HG03066 (cell line): ENCODE results near the gene UBR1.
A peak's percentile ranks its signal among the peaks of the same experiment; 100 is the strongest.
"Not testable (repeated sequence)": the region's sequence is repeated elsewhere in the genome, so short reads cannot be mapped to it uniquely, and the experiment has no call there.

ENCODE experiments used
- ATAC-seq: cut with Tn5 transposase; IDR thresholded peaks from one replicate; pipeline ENCODE4 v1.9.1; 2021; ENCODE audit warnings: low read depth; ENCODE audit not compliant: unreplicated experiment

Gene UBR1

DNA sequence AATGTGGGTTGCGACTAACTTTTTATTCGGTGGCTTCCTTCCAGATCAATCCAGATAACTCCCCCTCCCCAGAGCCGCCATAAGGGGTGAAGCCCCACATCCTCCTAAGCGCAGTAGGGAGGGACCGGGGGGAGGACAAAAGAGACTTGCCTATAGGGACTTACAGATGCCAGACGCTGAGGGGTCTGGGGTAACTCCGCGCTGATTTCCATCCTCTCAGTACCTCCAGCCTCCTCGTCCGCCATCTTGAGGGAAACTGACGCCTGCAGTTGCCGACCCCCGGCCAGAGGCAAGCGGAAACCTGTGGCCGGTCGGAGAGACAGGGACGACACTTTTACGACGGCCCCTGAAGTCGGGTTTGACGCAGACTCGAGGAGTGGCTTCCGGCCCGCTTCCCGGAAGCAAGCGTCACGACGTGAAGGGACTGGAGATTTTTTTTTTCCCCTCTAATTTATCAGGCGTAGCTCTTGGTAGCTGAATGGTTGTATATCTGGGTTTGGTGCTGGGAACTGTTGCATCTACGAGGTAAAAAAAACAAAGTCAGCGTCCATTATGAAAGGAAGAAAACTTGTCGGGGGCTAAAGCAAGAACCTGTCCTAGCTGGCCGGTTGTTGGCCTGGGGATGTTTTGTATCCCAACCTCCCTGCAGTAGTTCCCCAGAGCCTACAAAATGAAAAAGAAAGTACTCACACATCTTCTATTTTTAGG, at the start of gene UBR1:
UBR1 (minus strand) TSS at position 261 of the 708 bp plus-strand sequence; CDS start at position 245, 16 bp downstream.
- peak; percentile 76 for ATAC-seq

DNA sequence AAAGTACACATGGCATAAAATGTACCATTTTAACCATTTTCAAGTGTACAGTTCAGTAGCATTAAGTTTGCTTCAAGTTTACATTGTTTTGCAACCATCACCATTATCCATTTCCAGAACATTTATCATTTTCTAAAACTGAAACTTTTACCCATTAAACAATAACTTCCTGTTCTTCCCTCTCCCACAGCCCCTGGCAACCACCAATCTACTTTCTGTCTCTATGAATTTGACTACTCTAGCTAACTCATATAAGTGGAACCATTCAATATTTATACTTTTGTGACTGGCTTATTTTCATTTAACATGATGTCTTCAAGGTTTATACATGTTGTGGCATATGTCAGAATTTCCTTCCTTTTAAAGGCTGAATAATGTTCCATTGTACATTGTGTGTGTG, 47.4 kb upstream of the UBR1 start:
- no peak for ATAC-seq

- no peak for ATAC-seq
Observed at GRCh38 chr15:43151688-43152087, 45.9 kb upstream of the UBR1 start.

DNA sequence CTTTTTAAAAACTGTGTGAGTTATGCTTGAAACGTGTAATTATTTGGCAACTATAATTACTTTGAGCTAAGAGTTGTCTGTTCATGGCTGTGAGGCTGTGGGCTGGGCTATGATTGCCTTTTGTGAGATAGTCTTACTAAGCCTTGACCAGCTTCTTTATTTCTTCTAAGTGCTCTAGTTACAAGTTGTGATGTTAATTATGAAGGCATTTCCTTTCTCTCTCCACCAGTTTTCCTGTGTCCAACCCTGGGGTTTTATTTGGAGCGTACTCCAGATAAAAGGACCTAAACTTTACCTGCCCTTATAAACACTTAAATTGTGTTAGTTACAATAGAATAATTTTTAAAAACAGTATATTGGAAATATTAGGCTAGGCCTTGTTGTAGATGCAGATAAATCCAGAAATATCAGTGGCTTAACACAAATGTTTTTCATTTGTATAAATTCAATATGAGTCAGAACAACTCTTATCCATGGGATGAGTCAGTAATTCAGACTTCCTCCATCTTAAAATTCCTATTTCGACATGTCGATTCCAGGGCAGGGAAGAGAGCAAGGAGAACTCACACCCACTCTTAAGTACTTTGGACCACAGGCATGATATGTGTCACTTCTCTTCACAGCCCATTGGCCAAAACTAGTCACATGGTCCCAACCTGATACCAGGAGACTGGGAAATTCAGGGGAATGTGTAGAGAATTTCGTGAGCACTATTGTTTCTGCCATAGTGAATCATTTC, 44.5 kb upstream of the UBR1 start:
- no peak for ATAC-seq

DNA sequence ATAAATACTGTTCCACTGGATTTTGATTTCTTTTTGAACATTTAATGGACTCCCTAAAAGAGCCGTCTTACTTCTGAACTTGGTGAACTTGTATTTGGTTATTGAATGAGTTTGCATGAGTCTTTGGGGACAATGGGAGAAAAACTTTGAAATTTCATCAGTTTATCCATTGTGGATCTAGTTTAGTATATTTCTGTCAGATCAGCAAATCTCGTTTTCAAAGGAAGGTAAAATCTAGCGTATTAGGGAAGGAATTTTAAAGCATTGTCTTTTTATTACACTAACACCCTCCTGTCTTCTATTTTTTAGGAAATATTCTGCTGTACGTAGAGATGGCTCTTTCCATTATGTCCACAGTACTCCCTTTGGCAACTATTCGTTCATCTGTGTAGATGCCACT, 40.3 kb upstream of the UBR1 start:
- no peak for ATAC-seq

GRCh38 chr15:43144512-43144911, 38.7 kb upstream of the UBR1 start:
- no peak for ATAC-seq

- no peak for ATAC-seq
Observed at GRCh38 chr15:43143203-43143941, 37.5 kb upstream of the UBR1 start.

DNA sequence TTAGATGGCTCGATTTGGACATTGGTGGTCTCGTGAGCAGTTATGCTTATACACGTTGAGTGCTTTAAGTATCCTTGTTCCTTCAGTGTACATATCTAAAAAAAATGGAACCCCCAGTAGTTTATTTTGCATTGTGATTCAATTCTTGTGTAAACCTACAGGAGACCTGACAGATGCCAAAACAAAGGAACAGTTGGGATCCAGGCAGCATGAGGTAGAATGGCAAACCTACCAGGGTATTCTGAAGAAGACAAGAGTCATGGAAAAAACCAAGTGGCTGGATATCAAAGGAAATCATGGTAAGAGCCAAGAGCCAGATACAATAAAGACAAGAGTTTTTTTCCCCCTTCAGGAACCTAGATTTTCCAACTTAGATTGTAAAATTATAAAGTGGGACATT, 29.5 kb upstream of the UBR1 start:
- ATAC-seq = no peak

DNA sequence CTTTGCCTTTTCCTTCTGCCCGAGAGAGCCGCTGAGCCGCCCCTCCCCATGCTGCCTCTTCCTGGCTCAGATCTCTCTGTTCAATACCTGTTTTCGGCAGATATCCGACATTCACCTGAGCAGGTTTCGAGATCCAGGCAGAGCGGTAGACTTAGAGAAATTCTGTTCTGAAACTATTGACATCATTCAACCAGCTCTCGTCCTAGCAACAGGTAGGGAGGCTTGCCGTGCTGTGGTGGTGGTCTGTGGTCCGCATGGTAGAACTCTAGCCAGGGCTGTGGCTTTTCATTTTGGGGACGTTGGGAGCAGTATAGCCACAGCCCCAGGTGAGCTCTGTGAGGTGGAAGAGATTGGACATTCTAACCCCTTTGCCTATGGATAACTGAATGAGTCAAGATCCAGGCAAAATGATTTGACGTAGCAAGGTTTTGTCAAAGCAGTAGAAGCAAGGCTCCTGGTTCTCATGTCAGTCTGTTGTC, 28.4 kb upstream of the UBR1 start:
- no peak for ATAC-seq

- ATAC-seq = peak; percentile 94
Observed at GRCh38 chr15:43133430-43134156, 27.8 kb upstream of the UBR1 start, which contains the start of gene TMEM62. TMEM62 (plus strand) TSS chr15:43133586; CDS start chr15:43133803, 217 bp downstream.

DNA sequence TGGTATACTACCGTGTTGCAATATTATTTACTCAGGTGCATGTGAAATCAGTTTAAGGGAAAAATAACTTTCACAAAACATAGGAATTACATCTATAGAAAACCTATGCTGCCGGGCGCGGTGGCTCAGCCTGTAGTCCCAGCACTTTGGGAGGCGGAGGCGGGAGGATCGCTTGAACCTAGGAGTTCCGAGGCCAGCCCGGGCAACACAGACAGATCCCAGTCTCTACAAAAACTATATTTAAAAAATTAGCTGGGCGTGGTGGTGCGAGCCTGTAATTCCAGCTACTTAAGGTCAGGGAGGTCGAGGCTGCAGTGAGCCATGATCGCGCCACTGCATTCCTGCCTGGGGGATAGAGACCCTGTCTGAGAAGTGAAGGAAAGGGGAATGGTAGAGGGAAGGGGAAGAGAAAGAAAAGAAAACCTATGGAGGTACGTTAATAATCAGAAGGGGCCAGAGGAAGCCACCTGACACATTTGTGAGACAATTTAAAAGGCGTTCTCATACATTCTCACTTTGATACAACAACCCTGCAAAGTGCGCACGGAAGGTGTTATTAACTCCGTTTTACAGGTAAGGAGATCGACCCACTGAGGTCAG, 27.1 kb upstream of the UBR1 start:
- ATAC-seq = no peak

DNA sequence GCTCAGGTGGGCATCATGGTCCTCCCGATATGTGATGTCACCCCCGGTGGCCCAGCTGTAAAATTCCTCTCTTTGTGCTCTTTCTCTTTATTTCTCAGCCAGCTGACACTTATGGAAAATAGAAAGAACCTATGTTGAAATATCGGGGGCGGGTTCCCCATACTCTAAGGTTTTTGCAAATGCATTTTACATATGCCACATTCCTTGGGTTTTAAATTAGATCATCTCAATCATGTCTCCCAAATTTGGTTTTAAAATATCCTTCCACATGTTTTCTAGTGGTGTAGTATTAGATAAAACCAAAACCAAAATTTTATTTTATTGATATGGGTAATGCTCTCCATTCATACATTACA, 23.1 kb upstream of the UBR1 start:
- no peak for ATAC-seq

DNA sequence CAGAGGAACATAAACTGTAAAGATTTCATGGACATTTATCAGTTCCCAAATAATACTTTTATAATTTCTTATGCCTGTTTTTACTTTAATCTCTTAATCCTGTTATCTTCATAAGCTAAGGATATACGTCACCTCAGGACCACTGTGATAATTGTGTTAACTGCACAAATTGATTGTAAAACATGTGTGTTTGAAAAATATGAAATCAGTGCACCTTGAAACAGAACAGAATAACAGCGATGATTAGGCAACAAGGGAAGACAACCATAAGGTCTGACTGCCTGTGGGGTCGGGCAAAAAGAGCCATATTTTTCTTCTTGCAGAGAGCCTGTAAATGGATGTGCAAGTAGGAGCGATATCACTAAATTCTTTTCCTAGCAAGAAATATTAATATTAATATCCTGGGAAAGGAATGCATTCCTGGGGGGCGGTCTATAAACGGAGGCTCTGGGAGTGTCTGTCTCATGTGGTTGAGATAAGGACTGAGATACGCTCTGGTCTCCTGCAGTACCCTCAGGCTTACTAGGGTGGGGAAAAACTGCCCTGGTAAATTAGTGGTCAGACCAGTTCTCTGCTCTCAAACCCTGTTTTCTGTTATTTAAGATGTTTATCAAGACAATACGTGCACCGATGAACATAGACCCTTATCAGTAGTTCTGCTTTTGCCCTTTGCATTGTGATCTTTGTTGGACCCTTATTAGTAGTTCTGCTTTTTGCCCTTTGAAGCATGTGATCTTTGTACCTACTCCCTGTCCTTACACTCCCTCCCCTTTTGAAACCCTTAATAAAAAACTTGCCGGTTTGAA, 22.5 kb upstream of the UBR1 start:
- not testable (repeated sequence) for ATAC-seq

DNA sequence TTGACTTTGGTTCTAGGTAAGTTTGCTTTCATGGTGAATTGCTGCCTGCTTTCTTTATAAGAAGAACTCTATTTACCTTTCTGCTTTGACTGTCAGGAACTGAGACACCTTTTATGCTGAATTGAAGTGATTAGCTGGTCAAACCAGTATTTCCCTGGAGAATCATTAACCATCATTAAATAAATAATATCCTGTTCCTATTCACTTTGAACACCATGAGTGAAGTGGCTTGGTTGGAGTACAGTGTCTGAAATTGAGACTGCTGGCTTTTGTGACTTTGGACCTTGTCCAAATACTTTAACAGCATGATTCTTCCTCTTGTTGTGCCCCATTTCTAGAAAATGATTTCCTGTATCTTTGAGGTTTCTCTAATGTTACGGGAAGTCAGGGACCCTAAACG, 21.9 kb upstream of the UBR1 start:
- ATAC-seq = no peak

DNA sequence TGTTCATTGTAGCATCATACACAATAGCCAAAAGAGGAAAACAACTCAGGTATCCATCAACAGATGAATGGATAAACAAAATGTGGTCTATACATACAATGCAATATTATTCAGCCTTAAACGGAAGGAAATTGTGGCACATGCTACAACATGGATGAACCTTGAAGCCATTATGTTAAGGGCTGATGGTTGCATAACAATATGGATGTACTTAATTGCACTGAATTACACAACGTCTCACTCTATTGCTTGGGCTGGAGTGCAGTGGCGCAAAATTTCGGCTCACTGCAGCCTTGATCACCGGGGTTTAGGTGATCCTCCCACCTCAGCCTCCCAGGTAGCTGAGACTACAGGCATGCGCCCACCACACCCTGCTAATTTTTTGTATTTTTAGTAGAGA, 20.5 kb upstream of the UBR1 start:
- ATAC-seq = no peak

DNA sequence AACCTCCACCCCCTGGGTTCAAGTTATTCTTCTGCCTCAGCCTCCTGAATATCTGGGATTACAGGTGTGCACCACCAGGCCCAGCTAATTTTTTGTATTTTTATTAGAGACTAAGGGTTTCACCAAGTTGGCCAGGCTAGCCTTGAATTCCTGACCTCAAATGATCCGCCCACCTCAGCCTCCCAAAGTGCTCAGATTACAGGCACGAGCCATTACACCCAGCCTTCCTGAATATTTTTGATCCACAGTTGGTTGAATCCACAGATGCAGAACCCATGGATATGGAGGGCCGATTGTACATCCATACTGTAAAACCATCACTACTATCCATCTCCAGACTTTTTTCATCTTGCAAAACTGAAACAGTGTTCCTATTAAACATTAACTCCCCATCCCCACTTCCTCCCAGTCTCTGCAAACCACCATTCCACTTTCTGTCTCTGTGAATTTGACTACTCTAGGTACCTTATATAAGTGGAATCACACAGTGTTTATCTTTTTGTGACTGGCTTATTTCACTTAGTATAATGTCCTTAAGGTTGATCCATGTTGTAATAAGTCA, 19.3 kb upstream of the UBR1 start:
- ATAC-seq = no peak

DNA sequence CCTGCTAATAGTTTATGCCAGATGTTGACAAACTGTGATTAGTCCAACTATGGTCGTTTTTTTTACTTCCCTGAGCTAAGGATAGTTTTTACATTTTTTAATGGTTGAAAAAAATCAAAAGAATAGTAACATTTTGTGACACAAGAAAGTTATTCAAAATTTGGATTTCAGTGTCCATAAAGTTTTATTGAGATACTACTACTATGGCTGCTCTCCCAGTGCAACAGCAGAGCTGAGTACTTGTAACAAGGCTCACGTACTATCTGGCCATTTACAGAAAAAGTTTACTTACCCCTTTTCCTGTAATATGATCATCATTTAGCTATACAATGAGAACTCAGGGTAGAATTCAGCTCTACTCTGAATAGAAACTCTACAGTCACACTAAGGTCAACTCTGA, 16.0 kb upstream of the UBR1 start:
- no peak for ATAC-seq

DNA sequence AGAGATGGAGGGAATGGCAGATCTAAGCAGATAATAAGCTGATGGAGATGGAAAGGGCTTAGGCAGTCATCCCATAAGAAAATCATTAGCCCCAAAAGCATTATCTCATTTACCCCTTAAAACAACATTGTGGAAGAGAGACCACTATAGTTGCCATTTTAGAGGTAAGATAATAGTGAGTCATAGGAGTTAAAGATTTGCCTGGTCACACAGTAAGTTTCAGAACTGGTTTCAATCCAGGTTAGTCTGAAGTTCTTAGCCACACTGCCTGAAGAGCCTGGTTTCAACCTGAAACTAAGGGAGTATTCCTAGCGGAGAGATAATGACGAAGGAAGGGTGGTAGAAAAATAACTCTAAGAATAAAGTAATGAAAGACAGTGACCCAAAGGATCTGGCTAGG, 13.0 kb upstream of the UBR1 start:
- ATAC-seq = peak; percentile 73

GRCh38 chr15:43118286-43118685, 12.4 kb upstream of the UBR1 start:
- no peak for ATAC-seq
